ENCODE results near the gene DNAH9. TPM values are rescaled to one million over a fixed set of nuclear protein-coding genes. Genes with fewer than 3 reads are reported as not detected.

Gene DNAH9
- total and polyA plus RNA-seq, 2 donors (not counting 1 experiment from before 2014, with no cell fraction given) = not detected

GRCh38 chr17:11739848-11740247 is 141.6 kb downstream of the DNAH9 start:
- H3K4me2 ChIP-seq (replicated peaks; ENCODE audit: low read depth, low read length, poor library complexity, severe bottlenecking) = no peak overlapping the region
- H4K20me1 ChIP-seq (ENCODE audit: control insufficient read depth, insufficient read depth, low read length, poor library complexity, severe bottlenecking) = no peaks in the 10 kb centered on the region
- no peak overlapping the region for H3K27ac ChIP-seq (ENCODE audit: low read length in 2 of 2)
- H3K4me3 Mint-ChIP-seq = no peak overlapping the region
- TF ChIP-seq CTCF (IDR thresholded peaks at IDR 0.05) (no peak), EZH2 (IDR thresholded peaks at IDR 0.05; ENCODE audit: borderline replicate concordance, insufficient read depth, low read depth, low read length, poor library complexity, severe bottlenecking) (no peak)
- ATAC-seq (ENCODE audit: low read depth) = no peak
- H2AFZ ChIP-seq (ENCODE audit: insufficient read depth, low read depth, low read length, poor library complexity, severe bottlenecking) = no peak overlapping the region
- DNase-seq = no peak
- H3K4me1 Mint-ChIP-seq = no peaks in the 10 kb centered on the region
- no peak overlapping the region for H3K9ac ChIP-seq (ENCODE audit: low read length)
- no peaks in the 10 kb centered on the region for H3K36me3 ChIP-seq (replicated peaks in 1 of 2; ENCODE audit: control extremely low read depth in 1 of 2, control insufficient read depth in 1 of 2, extremely low read depth in 1 of 2, insufficient read depth in 2 of 2, low read length in 1 of 2)
- ChIA-PET CTCF (no interaction called here), POLR2A (no interaction called here)
- no peaks in the 10 kb centered on the region for H3K79me2 ChIP-seq (ENCODE audit: control insufficient read depth, insufficient read depth, low read length)
- no peaks in the 10 kb centered on the region for H3K27me3 Mint-ChIP-seq
- intact Hi-C loops (cut with micrococcal nuclease) = no loop called here
- H3K9me3 Mint-ChIP-seq (ENCODE audit: insufficient read depth) = no peaks in the 10 kb centered on the region
- no peaks in the 10 kb centered on the region for H3K27me3 ChIP-seq (replicated peaks in 1 of 4; ENCODE audit: control extremely low read depth in 1 of 4, control insufficient read depth in 3 of 4, insufficient read depth in 4 of 4, low read length in 3 of 4)
- peaks cover 0 to 3% (median 0%) of the 10 kb centered on the region in 3 donors for H3K9me3 ChIP-seq (ENCODE audit: control extremely low read depth in 1 of 3, control insufficient read depth in 2 of 3, insufficient read depth in 1 of 3, low read length in 2 of 3)
- H3K27ac Mint-ChIP-seq = no peak overlapping the region
- WGBS (ENCODE audit: insufficient coverage) = 67% methylated on average over 2 of the region's 6 CpGs
- H3K4me1 ChIP-seq (ENCODE audit: control insufficient read depth in 2 of 2, insufficient read depth in 2 of 2, low read length in 2 of 2) = no peaks in the 10 kb centered on the region
- H3K4me3 ChIP-seq (ENCODE audit: control extremely low read depth in 1 of 5, extremely low read depth in 1 of 5, insufficient read depth in 1 of 5, low read depth in 2 of 5, low read length in 4 of 5) = no peak overlapping the region

GRCh38 chr17:11742886-11743285 is 144.6 kb downstream of the DNAH9 start:
- peaks cover 0 to 9% (median 2%) of the 10 kb centered on the region in 3 donors for H3K9me3 ChIP-seq (ENCODE audit: control extremely low read depth in 1 of 3, control insufficient read depth in 2 of 3, insufficient read depth in 1 of 3, low read length in 2 of 3)
- intact Hi-C loops (cut with micrococcal nuclease) = no loop called here

More at GRCh38 chr17:11742886-11743285, 144.6 kb downstream of the DNAH9 start:
- Histone ChIP-seq H3K9ac (ENCODE audit: low read length) (no peak overlapping the region), H3K4me3 (ENCODE audit: control extremely low read depth in 1 of 5, extremely low read depth in 1 of 5, insufficient read depth in 1 of 5, low read depth in 2 of 5, low read length in 4 of 5) (no peak overlapping the region), H4K20me1 (ENCODE audit: control insufficient read depth, insufficient read depth, low read length, poor library complexity, severe bottlenecking) (no peaks in the 10 kb centered on the region), H3K79me2 (ENCODE audit: control insufficient read depth, insufficient read depth, low read length) (no peaks in the 10 kb centered on the region), H2AFZ (ENCODE audit: insufficient read depth, low read depth, low read length, poor library complexity, severe bottlenecking) (no peak overlapping the region), H3K4me2 (replicated peaks; ENCODE audit: low read depth, low read length, poor library complexity, severe bottlenecking) (no peak overlapping the region), H3K4me1 (ENCODE audit: control insufficient read depth in 2 of 2, insufficient read depth in 2 of 2, low read length in 2 of 2) (no peaks in the 10 kb centered on the region), H3K36me3 (replicated peaks in 1 of 2; ENCODE audit: control extremely low read depth in 1 of 2, control insufficient read depth in 1 of 2, extremely low read depth in 1 of 2, insufficient read depth in 2 of 2, low read length in 1 of 2) (no peaks in the 10 kb centered on the region), H3K27me3 (replicated peaks in 1 of 4; ENCODE audit: control extremely low read depth in 1 of 4, control insufficient read depth in 3 of 4, insufficient read depth in 4 of 4, low read length in 3 of 4) (no peaks in the 10 kb centered on the region), H3K27ac (ENCODE audit: low read length in 2 of 2) (no peak overlapping the region)
- Mint-ChIP-seq H3K4me1 (no peaks in the 10 kb centered on the region), H3K9me3 (ENCODE audit: insufficient read depth) (peaks cover 9% of the 10 kb centered on the region), H3K27ac (no peak overlapping the region), H3K4me3 (no peak overlapping the region), H3K27me3 (no peaks in the 10 kb centered on the region)
- DNase-seq (no peak), ATAC-seq (ENCODE audit: low read depth) (no peak)
- CTCF ChIA-PET = no interaction called here
- TF ChIP-seq EZH2 (IDR thresholded peaks at IDR 0.05; ENCODE audit: borderline replicate concordance, insufficient read depth, low read depth, low read length, poor library complexity, severe bottlenecking) = no peak
- TF ChIP-seq CTCF (IDR thresholded peaks at IDR 0.05) = no peak
- POLR2A ChIA-PET = no interaction called here
- 47% methylated on average over 4 of the region's 4 CpGs for WGBS (ENCODE audit: insufficient coverage)
